ENCODE results near the gene CDK5RAP2. TPM values are rescaled to one million over a fixed set of nuclear protein-coding genes. Genes with fewer than 3 reads are reported as not detected.

CDK5RAP2 gene
- total and polyA plus RNA-seq, 10 of the 15 experiments (the other 5 are each of a cell fraction or from before 2014, with no cell fraction given), result 16.2 to 53.5 (median 34.5) TPM

DNA sequence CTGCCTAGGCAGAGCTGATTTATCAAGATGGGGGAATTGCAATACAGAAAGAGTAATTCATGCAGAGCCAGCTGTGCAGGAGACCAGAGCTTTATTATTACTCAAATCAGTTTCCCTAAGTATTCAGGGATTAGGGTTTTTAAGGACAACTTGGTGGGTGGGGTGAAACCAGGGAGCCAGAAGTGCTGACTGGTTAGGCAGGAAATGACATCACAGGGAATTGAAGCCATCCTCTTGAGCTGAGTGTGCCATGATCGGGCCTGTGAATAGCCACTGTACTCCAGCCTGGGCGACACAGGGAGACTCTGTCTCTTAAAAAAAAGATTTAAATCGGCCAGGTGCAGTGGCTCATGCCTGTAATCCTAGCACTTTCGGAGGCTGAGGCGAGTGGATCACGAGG is 45.3 kb upstream of the CDK5RAP2 start:
- no peaks in the 10 kb centered on the region for H3K27me3 ChIP-seq (replicated peaks in 1 of 2; ENCODE audit: control insufficient read depth in 2 of 2, insufficient read depth in 2 of 2, low read length in 1 of 2)
- no peaks in the 10 kb centered on the region for H3K4me1 ChIP-seq (ENCODE audit: control insufficient read depth, insufficient read depth, low read length)
- CTCF ChIA-PET, result interaction anchor here (0.8 kb wide), 1 partner anchor 87 kb away, joined by 3 read pairs; no protein-coding TSS in a partner anchor
- H3K36me3 ChIP-seq (ENCODE audit: control insufficient read depth in 2 of 2, insufficient read depth in 2 of 2, low read length in 1 of 2), result no peaks in the 10 kb centered on the region
- in situ Hi-C loops (cut with MboI), result no loop called here
- no peak overlapping the region for H3K27ac ChIP-seq (ENCODE audit: control insufficient read depth, insufficient read depth)
- RAD21 ChIA-PET (ENCODE audit: unreplicated experiment), result no interaction called here
- H3K79me2 ChIP-seq (ENCODE audit: control insufficient read depth, insufficient read depth, low read length), result no peaks in the 10 kb centered on the region
- intact Hi-C loops (cut with micrococcal nuclease; ENCODE audit: unreplicated experiment), result no loop called here
- SMC1A ChIA-PET (ENCODE audit: uncharacterized antibody, unreplicated experiment), result no interaction called here
- H3K9ac ChIP-seq (ENCODE audit: control insufficient read depth, insufficient read depth, low read length), result no peak overlapping the region
- no peak for TF ChIP-seq CBFB (IDR thresholded peaks at IDR 0.05; ENCODE audit: low read depth)
- no peak for TF ChIP-seq FOXM1 (IDR thresholded peaks at IDR 0.05; ENCODE audit: low read depth, low read length)
- no peak for TF ChIP-seq TCF3 (IDR thresholded peaks at IDR 0.05; ENCODE audit: borderline replicate concordance, insufficient read depth, low read depth, low read length)
- TF ChIP-seq, protein P1, sequence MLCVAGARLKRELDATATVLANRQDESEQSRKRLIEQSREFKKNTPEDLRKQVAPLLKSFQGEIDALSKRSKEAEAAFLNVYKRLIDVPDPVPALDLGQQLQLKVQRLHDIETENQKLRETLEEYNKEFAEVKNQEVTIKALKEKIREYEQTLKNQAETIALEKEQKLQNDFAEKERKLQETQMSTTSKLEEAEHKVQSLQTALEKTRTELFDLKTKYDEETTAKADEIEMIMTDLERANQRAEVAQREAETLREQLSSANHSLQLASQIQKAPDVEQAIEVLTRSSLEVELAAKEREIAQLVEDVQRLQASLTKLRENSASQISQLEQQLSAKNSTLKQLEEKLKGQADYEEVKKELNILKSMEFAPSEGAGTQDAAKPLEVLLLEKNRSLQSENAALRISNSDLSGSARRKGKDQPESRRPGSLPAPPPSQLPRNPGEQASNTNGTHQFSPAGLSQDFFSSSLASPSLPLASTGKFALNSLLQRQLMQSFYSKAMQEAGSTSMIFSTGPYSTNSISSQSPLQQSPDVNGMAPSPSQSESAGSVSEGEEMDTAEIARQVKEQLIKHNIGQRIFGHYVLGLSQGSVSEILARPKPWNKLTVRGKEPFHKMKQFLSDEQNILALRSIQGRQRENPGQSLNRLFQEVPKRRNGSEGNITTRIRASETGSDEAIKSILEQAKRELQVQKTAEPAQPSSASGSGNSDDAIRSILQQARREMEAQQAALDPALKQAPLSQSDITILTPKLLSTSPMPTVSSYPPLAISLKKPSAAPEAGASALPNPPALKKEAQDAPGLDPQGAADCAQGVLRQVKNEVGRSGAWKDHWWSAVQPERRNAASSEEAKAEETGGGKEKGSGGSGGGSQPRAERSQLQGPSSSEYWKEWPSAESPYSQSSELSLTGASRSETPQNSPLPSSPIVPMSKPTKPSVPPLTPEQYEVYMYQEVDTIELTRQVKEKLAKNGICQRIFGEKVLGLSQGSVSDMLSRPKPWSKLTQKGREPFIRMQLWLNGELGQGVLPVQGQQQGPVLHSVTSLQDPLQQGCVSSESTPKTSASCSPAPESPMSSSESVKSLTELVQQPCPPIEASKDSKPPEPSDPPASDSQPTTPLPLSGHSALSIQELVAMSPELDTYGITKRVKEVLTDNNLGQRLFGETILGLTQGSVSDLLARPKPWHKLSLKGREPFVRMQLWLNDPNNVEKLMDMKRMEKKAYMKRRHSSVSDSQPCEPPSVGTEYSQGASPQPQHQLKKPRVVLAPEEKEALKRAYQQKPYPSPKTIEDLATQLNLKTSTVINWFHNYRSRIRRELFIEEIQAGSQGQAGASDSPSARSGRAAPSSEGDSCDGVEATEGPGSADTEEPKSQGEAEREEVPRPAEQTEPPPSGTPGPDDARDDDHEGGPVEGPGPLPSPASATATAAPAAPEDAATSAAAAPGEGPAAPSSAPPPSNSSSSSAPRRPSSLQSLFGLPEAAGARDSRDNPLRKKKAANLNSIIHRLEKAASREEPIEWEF (IDR thresholded peaks at IDR 0.05; ENCODE audit: insufficient replicate concordance, low read depth, low read length), result no peak
- TF ChIP-seq, protein P2, sequence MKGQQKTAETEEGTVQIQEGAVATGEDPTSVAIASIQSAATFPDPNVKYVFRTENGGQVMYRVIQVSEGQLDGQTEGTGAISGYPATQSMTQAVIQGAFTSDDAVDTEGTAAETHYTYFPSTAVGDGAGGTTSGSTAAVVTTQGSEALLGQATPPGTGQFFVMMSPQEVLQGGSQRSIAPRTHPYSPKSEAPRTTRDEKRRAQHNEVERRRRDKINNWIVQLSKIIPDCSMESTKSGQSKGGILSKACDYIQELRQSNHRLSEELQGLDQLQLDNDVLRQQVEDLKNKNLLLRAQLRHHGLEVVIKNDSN (IDR thresholded peaks at IDR 0.05; ENCODE audit: borderline replicate concordance, extremely low read length, insufficient read depth, low read depth, low read length), result no peak
- TF ChIP-seq PAX5 (IDR thresholded peaks at IDR 0.05; ENCODE audit: borderline replicate concordance, low read depth, low read length), result no peak
- H4K20me1 ChIP-seq (ENCODE audit: control insufficient read depth, insufficient read depth), result no peaks in the 10 kb centered on the region
- H3K4me2 ChIP-seq (ENCODE audit: control insufficient read depth, insufficient read depth), result no peak overlapping the region
- DNase-seq (ENCODE audit: low read depth, low spot score), result no peak
- H3K9me3 ChIP-seq (replicated peaks; ENCODE audit: control insufficient read depth, insufficient read depth, low read length), result no peaks in the 10 kb centered on the region
- BruUV-seq (replicated peaks), result no TSS peak
- 94% methylated on average over 6 of the region's 6 CpGs for WGBS (ENCODE audit: insufficient coverage, insufficient replicate concordance, low lambda C conversion rate, missing lambda C conversion rate)
- no peak for FAIRE-seq
- H2AFZ ChIP-seq (ENCODE audit: control insufficient read depth, low read depth, low read length), result no peak overlapping the region
- POLR2A ChIA-PET, result no interaction called here
- no peak for ATAC-seq
- H3K4me3 ChIP-seq, result no peak overlapping the region
